NCI-H2227 (cell line): Measurements from ENCODE around the gene KCND3.

Experiments
- DNase-seq: peaks from one replicate; lab custom pipeline; 2025; ENCODE audit not compliant: unreplicated experiment; lab: John Stamatoyannopoulos, UW

KCND3 gene

GRCh38 chr1:111989531-111990025 is at the start of gene KCND3:
Gene KCND3 (minus strand): TSS chr1:111989668.
- peak; percentile 68 for DNase-seq

- DNase-seq = no peak
These were observed 44.8 kb upstream of the KCND3 start for GRCh38 chr1:112034277-112034676.

- DNase-seq = no peak
These were observed 44.1 kb upstream of the KCND3 start for GRCh38 chr1:112033439-112034120.

GRCh38 chr1:112030157-112030556 is 40.7 kb upstream of the KCND3 start:
- no peak for DNase-seq

GRCh38 chr1:112027696-112028095 is 38.2 kb upstream of the KCND3 start:
- DNase-seq = peak; percentile 77

GRCh38 chr1:112026501-112026900 is 37.0 kb upstream of the KCND3 start:
- no peak for DNase-seq

GRCh38 chr1:112026016-112026415 is 36.5 kb upstream of the KCND3 start:
- no peak for DNase-seq

GRCh38 chr1:112021263-112021662 is 31.8 kb upstream of the KCND3 start:
- no peak for DNase-seq

GRCh38 chr1:112017183-112017582 is 27.7 kb upstream of the KCND3 start:
- DNase-seq = no peak

GRCh38 chr1:112012823-112013222 is 23.4 kb upstream of the KCND3 start:
- DNase-seq = no peak

GRCh38 chr1:112011202-112011601 is 21.7 kb upstream of the KCND3 start:
- no peak for DNase-seq

GRCh38 chr1:112007169-112007568 is 17.7 kb upstream of the KCND3 start:
- DNase-seq = no peak

- DNase-seq = no peak
These were observed 17.1 kb upstream of the KCND3 start for GRCh38 chr1:112006416-112007025.

GRCh38 chr1:112004076-112004475 is 14.6 kb upstream of the KCND3 start:
- DNase-seq = no peak

GRCh38 chr1:112002514-112002913 is 13.0 kb upstream of the KCND3 start:
- no peak for DNase-seq

- no peak for DNase-seq
These were observed 12.0 kb upstream of the KCND3 start for GRCh38 chr1:112001436-112001835.

GRCh38 chr1:112000048-112000447 is 10.6 kb upstream of the KCND3 start:
- no peak for DNase-seq

GRCh38 chr1:111998332-111998731 is 8.9 kb upstream of the KCND3 start:
- no peak for DNase-seq

- DNase-seq = no peak
These were observed 3.0 kb upstream of the KCND3 start for GRCh38 chr1:111992476-111992875.

- DNase-seq = peak; percentile 54
These were observed 1.6 kb upstream of the KCND3 start for GRCh38 chr1:111990878-111991718.

- peak; percentile 68 for DNase-seq
These were observed 784 bp upstream of the KCND3 start for GRCh38 chr1:111990026-111990877.
